OCI-LY1 (cell line): ENCODE measurements around the gene PNMA6E.

Source experiments
- H2AFZ ChIP-seq: fragments of 200-600 bp; sonication (generic), shearing (Covaris generic); 2 replicates; pipeline ENCODE4 v1.6.0; 2014; ENCODE audit warnings: antibody characterized with exemption, mild to moderate bottlenecking, low read length
- H3F3A ChIP-seq: fragments of 200-600 bp; sonication (generic), shearing (Covaris generic); 2 replicates; pipeline ENCODE4 v1.6.0; 2014; ENCODE audit warnings: mild to moderate bottlenecking, antibody characterized with exemption, low read length, moderate library complexity; ENCODE audit not compliant: insufficient read depth
- H3K27ac ChIP-seq: fragments of 200-600 bp; sonication (generic); 2 replicates; pipeline ENCODE4 v1.5.1; 2014; ENCODE audit warnings: low read length, mixed run types, mild to moderate bottlenecking, low read depth; ENCODE audit not compliant: poor library complexity, severe bottlenecking
- H3K27me3 ChIP-seq: fragments of 200-600 bp; sonication (generic); 2 replicates; pipeline ENCODE4 v1.6.0; 2014; ENCODE audit warnings: antibody characterized with exemption, mild to moderate bottlenecking, low read length, moderate library complexity; ENCODE audit not compliant: insufficient read depth
- H3K36me3 ChIP-seq: fragments of 200-600 bp; sonication (generic); 2 replicates; pipeline ENCODE4 v1.6.1; 2014; ENCODE audit warnings: mild to moderate bottlenecking, antibody characterized with exemption, low read length, moderate library complexity, mixed read lengths; ENCODE audit not compliant: insufficient read depth
- H3K4me1 ChIP-seq: fragments of 200-600 bp; sonication (generic); 2 replicates; pipeline ENCODE4 v1.5.1; 2014; ENCODE audit warnings: mild to moderate bottlenecking, low read length, moderate library complexity; ENCODE audit not compliant: insufficient read depth, severe bottlenecking
- H3K4me2 ChIP-seq: fragments of 200-600 bp; sonication (generic), shearing (Covaris generic); 2 replicates; pipeline ENCODE4 v1.6.1; 2014; ENCODE audit warnings: low read length
- H3K4me3 ChIP-seq: fragments of 200-600 bp; sonication (generic); 2 replicates; pipeline ENCODE4 v1.5.1; 2014; ENCODE audit warnings: low read length, low read depth, mild to moderate bottlenecking, mixed read lengths; ENCODE audit not compliant: poor library complexity, severe bottlenecking
- H3K79me2 ChIP-seq: fragments of 200-600 bp; shearing (Covaris generic); 2 replicates; pipeline ENCODE4 v1.6.1; 2016; ENCODE audit warnings: mixed run types, low read length, mixed read lengths; ENCODE audit not compliant: insufficient read depth
- H3K9ac ChIP-seq: fragments of 200-600 bp; sonication (generic), shearing (Covaris generic); 2 replicates; pipeline ENCODE4 v1.6.1; 2014; ENCODE audit warnings: mild to moderate bottlenecking, low read length, mixed read lengths
- H3K9me2 ChIP-seq: fragments of 200-600 bp; sonication (generic), shearing (Covaris generic); 2 replicates; pipeline ENCODE4 v1.6.1; 2014; ENCODE audit warnings: low read depth, mild to moderate bottlenecking, low read length, mixed read lengths
- H3K9me3 ChIP-seq: fragments of 200-600 bp; shearing (Covaris generic); 2 replicates; pipeline ENCODE4 v1.6.1; 2014; ENCODE audit warnings: low read length, mixed read lengths
- H4K20me1 ChIP-seq: fragments of 200-600 bp; sonication (generic), shearing (Covaris generic); 2 replicates; pipeline ENCODE4 v1.6.0; 2016; ENCODE audit warnings: mild to moderate bottlenecking, low read length; ENCODE audit not compliant: insufficient read depth
- CTCF ChIP-seq: fragments of 200-600 bp; sonication (generic), shearing (Covaris generic); IDR thresholded peaks from 2 replicates; pipeline ENCODE4 v1.5.1; 2017; ENCODE audit warnings: mild to moderate bottlenecking, antibody characterized with exemption, low read length, moderate library complexity, mixed read lengths
- EZH2 ChIP-seq: fragments of 200-600 bp; sonication (generic), shearing (Covaris generic); IDR thresholded peaks from 2 replicates; pipeline ENCODE4 v1.8.0; 2017; ENCODE audit warnings: borderline replicate concordance, mixed run types, mild to moderate bottlenecking, antibody characterized with exemption, low read length, moderate library complexity, mixed read lengths

Gene PNMA6E

GRCh38 chrX:153409414-153410101, 8.4 kb upstream of the PNMA6E start:
- Histone ChIP-seq H3K27ac (no peak overlapping the region), H3K9me3 (no peaks in the 10 kb centered on the region), H3K4me3 (no peak overlapping the region), H3F3A (no peaks in the 10 kb centered on the region), H3K4me2 (no peak overlapping the region), H2AFZ (no peak overlapping the region), H3K27me3 (no peaks in the 10 kb centered on the region), H3K9me2 (no peaks in the 10 kb centered on the region), H3K36me3 (no peaks in the 10 kb centered on the region), H4K20me1 (no peaks in the 10 kb centered on the region), H3K79me2 (no peaks in the 10 kb centered on the region), H3K9ac (no peak overlapping the region), H3K4me1 (peaks cover 6% of the 10 kb centered on the region)
- TF ChIP-seq CTCF, result no peak
- TF ChIP-seq EZH2, result no peak

GRCh38 chrX:153408871-153409351, 7.8 kb upstream of the PNMA6E start:
- no peaks in the 10 kb centered on the region for H3K9me3 ChIP-seq
- H3K36me3 ChIP-seq, result no peaks in the 10 kb centered on the region
- no peaks in the 10 kb centered on the region for H3F3A ChIP-seq
- H3K27ac ChIP-seq, result no peak overlapping the region
- H3K4me2 ChIP-seq, result no peak overlapping the region
- TF ChIP-seq CTCF, result no peak
- no peak for TF ChIP-seq EZH2
- H3K9ac ChIP-seq, result no peak overlapping the region
- H4K20me1 ChIP-seq, result no peaks in the 10 kb centered on the region
- H3K4me3 ChIP-seq, result no peak overlapping the region
- H3K4me1 ChIP-seq, result peaks cover 6% of the 10 kb centered on the region
- H3K9me2 ChIP-seq, result no peaks in the 10 kb centered on the region
- H2AFZ ChIP-seq, result no peak overlapping the region
- H3K27me3 ChIP-seq, result no peaks in the 10 kb centered on the region
- H3K79me2 ChIP-seq, result no peaks in the 10 kb centered on the region

GRCh38 chrX:153408221-153408721, 7.1 kb upstream of the PNMA6E start:
- no peaks in the 10 kb centered on the region for H3F3A ChIP-seq
- H3K4me3 ChIP-seq, result no peak overlapping the region
- no peaks in the 10 kb centered on the region for H3K9me2 ChIP-seq
- TF ChIP-seq CTCF (no peak), EZH2 (no peak)
- no peak overlapping the region for H3K9ac ChIP-seq
- H3K36me3 ChIP-seq, result no peaks in the 10 kb centered on the region
- H4K20me1 ChIP-seq, result no peaks in the 10 kb centered on the region
- H3K9me3 ChIP-seq, result no peaks in the 10 kb centered on the region
- H3K4me2 ChIP-seq, result no peak overlapping the region
- H3K27me3 ChIP-seq, result no peaks in the 10 kb centered on the region
- H3K27ac ChIP-seq, result no peak overlapping the region
- H3K4me1 ChIP-seq, result peaks cover 6% of the 10 kb centered on the region
- H3K79me2 ChIP-seq, result no peaks in the 10 kb centered on the region
- no peak overlapping the region for H2AFZ ChIP-seq
